GM23338 (cell line): ENCODE data around the gene DAAM1. TPM values are rescaled to one million over a fixed set of nuclear protein-coding genes. Genes with fewer than 3 reads are reported as not detected.

ENCODE experiments used
- ATAC-seq: fragments of 200-7000 bp; cut with Tn5 transposase; 3 replicates; pipeline ENCODE4 v1.9.1; 2020
- DNase-seq: peaks from one replicate; pipeline ENCODE4 v3.0.0-alpha.2; 2015; ENCODE audit warnings: low spot score
- H2AFZ ChIP-seq: fragments of 200-600 bp; sonication (generic); 2 replicates; pipeline ENCODE4 v1.8.0; 2016; ENCODE audit warnings: antibody characterized with exemption, mild to moderate bottlenecking, moderate library complexity
- H3F3A ChIP-seq: fragments of 200-600 bp; sonication (generic); replicated peaks from 2 replicates; pipeline ENCODE4 v1.8.0; 2017; ENCODE audit warnings: antibody characterized with exemption, mixed run types, low read depth
- H3K27ac ChIP-seq: fragments of 200-600 bp; sonication (generic); 2 replicates; pipeline ENCODE4 v1.6.1; 2016; ENCODE audit warnings: low read depth
- H3K27me3 ChIP-seq: fragments of 200-600 bp; sonication (generic); 2 replicates; pipeline ENCODE4 v1.8.0; 2016; ENCODE audit warnings: mild to moderate bottlenecking, mixed run types, moderate library complexity; ENCODE audit not compliant: insufficient read depth
- H3K36me3 ChIP-seq: fragments of 200-600 bp; sonication (generic); 2 replicates; pipeline ENCODE4 v1.8.0; 2016; ENCODE audit warnings: mild to moderate bottlenecking; ENCODE audit not compliant: insufficient read depth
- H3K4me1 ChIP-seq: fragments of 200-600 bp; sonication (generic); 2 replicates; pipeline ENCODE4 v1.8.0; 2016; ENCODE audit warnings: mild to moderate bottlenecking, moderate library complexity; ENCODE audit not compliant: insufficient read depth
- H3K4me2 ChIP-seq: fragments of 200-600 bp; sonication (generic); 2 replicates; pipeline ENCODE4 v1.7.1; 2017; ENCODE audit warnings: mixed run types
- H3K4me3 ChIP-seq: fragments of 200-600 bp; sonication (generic); 2 replicates; pipeline ENCODE4 v1.6.1; 2016; ENCODE audit warnings: mixed run types
- H3K79me2 ChIP-seq: fragments of 200-600 bp; sonication (generic); replicated peaks from 2 replicates; pipeline ENCODE4 v1.8.0; 2017; ENCODE audit warnings: mild to moderate bottlenecking; ENCODE audit not compliant: insufficient read depth
- H3K9me2 ChIP-seq: fragments of 200-600 bp; sonication (generic); 2 replicates; pipeline ENCODE4 v1.8.0; 2017; ENCODE audit not compliant: insufficient read depth
- H4K20me1 ChIP-seq: fragments of 200-600 bp; sonication (generic); replicated peaks from 2 replicates; pipeline ENCODE4 v1.8.0; 2017; ENCODE audit warnings: mild to moderate bottlenecking; ENCODE audit not compliant: insufficient read depth
- H3K27ac Mint-ChIP-seq: 2 replicates; pipeline ENCODE4 v1.8.0; 2020; ENCODE audit warnings: inconsistent platforms, mild to moderate bottlenecking, moderate library complexity, mixed read lengths
- H3K27me3 Mint-ChIP-seq: 3 replicates; pipeline ENCODE4 v1.8.0; 2022; ENCODE audit warnings: low read depth, mild to moderate bottlenecking, moderate library complexity, mixed read lengths, inconsistent platforms; ENCODE audit not compliant: insufficient read depth, poor library complexity
- H3K36me3 Mint-ChIP-seq: 3 replicates; pipeline ENCODE4 v1.8.0; 2021; ENCODE audit warnings: low read depth, mild to moderate bottlenecking, inconsistent platforms, moderate library complexity, mixed read lengths
- H3K4me1 Mint-ChIP-seq: 3 replicates; pipeline ENCODE4 v1.8.0; 2020; ENCODE audit warnings: mild to moderate bottlenecking, inconsistent platforms, mixed read lengths
- H3K4me3 Mint-ChIP-seq: 3 replicates; pipeline ENCODE4 v1.8.0; 2021; ENCODE audit warnings: moderate library complexity, mild to moderate bottlenecking, inconsistent platforms, mixed read lengths
- H3K9me3 Mint-ChIP-seq: 3 replicates; pipeline ENCODE4 v1.8.0; 2020; ENCODE audit warnings: moderate library complexity, mild to moderate bottlenecking, inconsistent platforms, mixed read lengths
- CREB1 ChIP-seq: fragments of 250-450 bp; sonication (Bioruptor Pico); IDR thresholded peaks from 2 replicates; pipeline ENCODE4 v1.5.0; 2020; ENCODE audit warnings: low read depth, mild to moderate bottlenecking, moderate library complexity
- ETS1 ChIP-seq: IDR thresholded peaks from 2 replicates; pipeline ENCODE4 v1.6.1; 2016; ENCODE audit warnings: antibody characterized with exemption
- EZH2 ChIP-seq: fragments of 200-600 bp; sonication (generic); IDR thresholded peaks from one replicate; pipeline ENCODE4 v1.8.0; 2017; ENCODE audit warnings: antibody characterized with exemption, mild to moderate bottlenecking, low read depth; ENCODE audit not compliant: unreplicated experiment
- EZH2phosphoT487 ChIP-seq: fragments of 200-600 bp; sonication (generic); IDR thresholded peaks from one replicate; pipeline ENCODE4 v1.8.1; 2018; ENCODE audit warnings: antibody characterized with exemption; ENCODE audit not compliant: unreplicated experiment
- JUNB ChIP-seq: IDR thresholded peaks from one replicate; pipeline ENCODE4 v1.6.1; 2016; ENCODE audit warnings: antibody characterized with exemption; ENCODE audit not compliant: unreplicated experiment
- POLR2AphosphoS5 ChIP-seq: IDR thresholded peaks from 2 replicates; pipeline ENCODE4 v1.6.1; 2016; ENCODE audit warnings: antibody characterized with exemption, low read depth
- REST ChIP-seq: IDR thresholded peaks from one replicate; pipeline ENCODE4 v1.6.1; 2018; ENCODE audit warnings: antibody characterized with exemption; ENCODE audit not compliant: unreplicated experiment
- ZNF331 ChIP-seq: fragments of 250-450 bp; sonication (Bioruptor Pico); IDR thresholded peaks from 2 replicates; pipeline ENCODE4 v1.5.0; 2020; ENCODE audit warnings: low read depth, mild to moderate bottlenecking, moderate library complexity
- ZNF462 ChIP-seq: fragments of 250-450 bp; sonication (Bioruptor Pico); IDR thresholded peaks from 2 replicates; pipeline ENCODE4 v1.5.0; 2020; ENCODE audit warnings: mild to moderate bottlenecking, moderate library complexity
- polyA plus RNA-seq: library from polyadenylated mRNA; unstranded; fragments of >200 nt; fragmentation: Nextera tagmentation; extraction: Ambion mirVana; gene quantifications from 2 replicates; pipeline ENCODE4 v1.2.1, GENCODE V29; 2016
- total RNA-seq: library from RNA; depleted of rRNA; stranded (reverse); fragments of >200 nt; shearing (Covaris generic); gene quantifications from 2 replicates; pipeline ENCODE4 v1.2.3, GENCODE V29; 2014

Gene DAAM1
- total and polyA plus RNA-seq, 2 experiments from 2014 or later: 36.3 to 42.1 TPM

- TF ChIP-seq ZNF462 (CRISPR knock-in tag) (no peak), JUNB (no peak), ZNF331 (no peak)
Observed at GRCh38 chr14:59356767-59357166, 168.3 kb downstream of the DAAM1 start (continued).

GRCh38 chr14:59358102-59358501 is 169.6 kb downstream of the DAAM1 start:
- H3K27me3 Mint-ChIP-seq: no peaks in the 10 kb centered on the region
- no peaks in the 10 kb centered on the region for H4K20me1 ChIP-seq

More at GRCh38 chr14:59358102-59358501, 169.6 kb downstream of the DAAM1 start:
- Mint-ChIP-seq H3K4me1 (peaks cover 18% of the 10 kb centered on the region; the same call in 2 of the 3 replicates), H3K36me3 (peaks cover 8% of the 10 kb centered on the region; the same call in 2 of the 3 replicates), H3K4me3 (no peak overlapping the region), H3K9me3 (no peaks in the 10 kb centered on the region), H3K27ac (0 out of 2 replicates have a peak overlapping the region, but pooled peaks have one; percentile 23)
- TF ChIP-seq ETS1 (no peak), REST (no peak), POLR2AphosphoS5 (no peak), CREB1 (CRISPR knock-in tag) (0 out of 2 replicates have a peak, but pooled peaks have one; percentile 8), EZH2 (no peak), EZH2phosphoT487 (no peak), ZNF331 (no peak)
- H3F3A ChIP-seq: no peaks in the 10 kb centered on the region
- H2AFZ ChIP-seq: no peak overlapping the region
- H3K36me3 ChIP-seq: no peaks in the 10 kb centered on the region
- H3K9me2 ChIP-seq: no peaks in the 10 kb centered on the region
- ATAC-seq (peak; percentile 98), DNase-seq (peak; percentile 87)
- H3K4me2 ChIP-seq: 0 out of 2 replicates have a peak overlapping the region, but pooled peaks have one; percentile 12
- no peaks in the 10 kb centered on the region for H3K27me3 ChIP-seq
- no peak overlapping the region for H3K4me3 ChIP-seq
- no peak overlapping the region for H3K27ac ChIP-seq
- peaks cover 7% of the 10 kb centered on the region; the same call in 1 of the 2 replicates for H3K4me1 ChIP-seq
- no peaks in the 10 kb centered on the region for H3K79me2 ChIP-seq
